Thoracic aorta (tissue), 2 donors: Measurements from ENCODE around the gene HOGA1. TPM values are rescaled to one million over a fixed set of nuclear protein-coding genes. Genes with fewer than 3 reads are reported as not detected.
"Not testable (repeated sequence)": the region's sequence is repeated elsewhere in the genome, so short reads cannot be mapped to it uniquely, and the experiment has no call there.

Source experiments
- ATAC-seq: fragments of 150-250 bp; one replicate; pipeline ENCODE4 v1.8.0; 2017; ENCODE audit warnings: low read depth; ENCODE audit not compliant: insufficient number of reproducible peaks, low FRiP score
- DNase-seq: peaks from one replicate; pipeline ENCODE4 v3.0.0-alpha.2; 2020; ENCODE audit warnings: low spot score
- H3K27ac ChIP-seq, 2 donors: fragments of 200-600 bp; sonication (generic); 1 replicate in 1 of 2; 2 replicates in 1 of 2; pipeline ENCODE4 v1.5.1; 2016; ENCODE audit warnings: mild to moderate bottlenecking in 2 of 2, moderate library complexity in 2 of 2
- H3K27me3 ChIP-seq: fragments of 200-600 bp; sonication (generic); replicated peaks from 2 replicates; pipeline ENCODE4 v1.6.0; 2016; ENCODE audit warnings: mild to moderate bottlenecking; ENCODE audit not compliant: insufficient read depth
- H3K36me3 ChIP-seq: fragments of 200-600 bp; sonication (generic); one replicate; pipeline ENCODE4 v1.5.1; 2016
- H3K4me1 ChIP-seq, 2 donors: fragments of 200-600 bp; sonication (generic); 1 replicate in 1 of 2; 2 replicates in 1 of 2; pipeline versions ENCODE4 v1.5.1 to v1.6.0; 2016; ENCODE audit warnings: low read depth in 2 of 2, mild to moderate bottlenecking in 1 of 2; ENCODE audit not compliant: control insufficient read depth in 1 of 2
- H3K4me3 ChIP-seq: fragments of 200-600 bp; sonication (generic); 2 replicates; pipeline ENCODE4 v1.5.1; 2016; ENCODE audit warnings: mild to moderate bottlenecking
- H3K9me3 ChIP-seq: fragments of 200-600 bp; sonication (generic); 2 replicates; pipeline ENCODE4 v1.5.1; 2016
- CTCF ChIP-seq: fragments of 200-600 bp; sonication (generic); IDR thresholded peaks from one replicate; pipeline ENCODE4 v1.5.1; 2019; ENCODE audit warnings: antibody characterized with exemption
- total RNA-seq, 2 donors: library from RNA; depleted of rRNA; stranded (reverse); fragments of >200 nt; gene quantifications; one replicate each; pipeline versions ENCODE4 v1.1.0 to v1.2.3, GENCODE V29; 2016

Gene HOGA1
- total RNA-seq, 2 donors from 2014 or later = 7.0 to 12.3 TPM

GRCh38 chr10:97629289-97629688 is 45.1 kb downstream of the HOGA1 start:
- Histone ChIP-seq H3K9me3 (no peaks in the 10 kb centered on the region), H3K27ac (no peak overlapping the region), H3K27me3 (no peaks in the 10 kb centered on the region), H3K4me3 (no peak overlapping the region), H3K36me3 (no peaks in the 10 kb centered on the region), H3K4me1 (peaks cover 4 to 13% of the 10 kb centered on the region in 2 donors)
- DNase-seq = no peak
- no peak for TF ChIP-seq CTCF
- no peak for ATAC-seq

- no peaks in the 10 kb centered on the region for H3K36me3 ChIP-seq
- ATAC-seq = no peak
Observed at GRCh38 chr10:97631098-97631497, 46.9 kb downstream of the HOGA1 start.

GRCh38 chr10:97632949-97633884 is 49.0 kb downstream of the HOGA1 start, which contains the start of gene MORN4:
MORN4 (minus strand) TSS chr10:97633500; CDS start chr10:97619653, 13,847 bp downstream.
- H3K4me1 ChIP-seq = peaks cover 4 to 8% of the 10 kb centered on the region in 2 donors
- H3K36me3 ChIP-seq = no peaks in the 10 kb centered on the region
- ATAC-seq (peak; percentile 87), DNase-seq (peak; percentile 80)
- H3K27ac ChIP-seq = no peak within 1 kb of the TSS
- TF ChIP-seq CTCF = no peak
- H3K4me3 ChIP-seq = peak within 1 kb of the TSS; percentile 87
- H3K27me3 ChIP-seq = no peaks in the 10 kb centered on the region
- no peaks in the 10 kb centered on the region for H3K9me3 ChIP-seq

More at GRCh38 chr10:97631098-97631497, 46.9 kb downstream of the HOGA1 start:
- Histone ChIP-seq H3K4me3 (no peak overlapping the region), H3K27ac (no peak overlapping the region), H3K27me3 (no peaks in the 10 kb centered on the region), H3K9me3 (no peaks in the 10 kb centered on the region), H3K4me1 (peaks cover 4 to 13% of the 10 kb centered on the region in 2 donors)
- TF ChIP-seq CTCF = no peak
- DNase-seq = no peak

- no peak for DNase-seq
- Histone ChIP-seq H3K27me3 (no peaks in the 10 kb centered on the region), H3K36me3 (no peaks in the 10 kb centered on the region), H3K27ac (no peak overlapping the region), H3K4me3 (peak overlapping the region; percentile 87), H3K9me3 (no peaks in the 10 kb centered on the region), H3K4me1 (peaks cover 4 to 8% of the 10 kb centered on the region in 2 donors)
- ATAC-seq = no peak
- TF ChIP-seq CTCF = no peak
Observed at GRCh38 chr10:97633921-97634320, 49.7 kb downstream of the HOGA1 start.

GRCh38 chr10:97635577-97635976 is 51.4 kb downstream of the HOGA1 start:
- no peak overlapping the region for H3K4me3 ChIP-seq
- DNase-seq (no peak), ATAC-seq (no peak)
- H3K27ac ChIP-seq = no peak overlapping the region
- no peaks in the 10 kb centered on the region for H3K27me3 ChIP-seq
- no peaks in the 10 kb centered on the region for H3K36me3 ChIP-seq
- no peaks in the 10 kb centered on the region for H3K9me3 ChIP-seq
- TF ChIP-seq CTCF = no peak
- peaks cover 4 to 8% of the 10 kb centered on the region in 2 donors for H3K4me1 ChIP-seq

DNA sequence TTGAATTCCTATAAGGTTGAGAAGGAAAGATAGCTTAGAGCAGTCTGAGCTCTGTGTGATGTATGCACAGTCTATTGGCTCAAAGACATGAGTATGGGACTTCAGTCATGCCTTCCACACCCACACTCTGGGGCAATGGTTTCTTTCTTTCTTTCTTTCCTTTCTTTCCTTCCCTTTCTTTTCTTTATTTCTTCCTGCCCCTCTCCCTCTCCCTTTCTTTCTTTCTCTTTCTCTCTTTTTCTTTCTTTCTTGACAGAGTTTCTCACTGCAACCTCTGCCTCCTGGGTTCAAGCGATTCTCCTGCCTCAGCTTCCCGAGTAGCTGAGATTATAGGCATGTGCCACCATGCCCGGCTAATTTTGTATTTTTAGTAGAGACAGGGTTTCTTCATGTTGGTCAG is 54.9 kb downstream of the HOGA1 start:
- ATAC-seq, H3K27ac ChIP-seq, H3K9me3 ChIP-seq, H3K27me3 ChIP-seq, DNase-seq, H3K4me3 ChIP-seq, H3K36me3 ChIP-seq: not testable (repeated sequence)
- peaks cover 15 to 27% of the 10 kb centered on the region in 2 donors for H3K4me1 ChIP-seq
